Measurements from ENCODE around the gene RTN4R.

RTN4R gene

DNA sequence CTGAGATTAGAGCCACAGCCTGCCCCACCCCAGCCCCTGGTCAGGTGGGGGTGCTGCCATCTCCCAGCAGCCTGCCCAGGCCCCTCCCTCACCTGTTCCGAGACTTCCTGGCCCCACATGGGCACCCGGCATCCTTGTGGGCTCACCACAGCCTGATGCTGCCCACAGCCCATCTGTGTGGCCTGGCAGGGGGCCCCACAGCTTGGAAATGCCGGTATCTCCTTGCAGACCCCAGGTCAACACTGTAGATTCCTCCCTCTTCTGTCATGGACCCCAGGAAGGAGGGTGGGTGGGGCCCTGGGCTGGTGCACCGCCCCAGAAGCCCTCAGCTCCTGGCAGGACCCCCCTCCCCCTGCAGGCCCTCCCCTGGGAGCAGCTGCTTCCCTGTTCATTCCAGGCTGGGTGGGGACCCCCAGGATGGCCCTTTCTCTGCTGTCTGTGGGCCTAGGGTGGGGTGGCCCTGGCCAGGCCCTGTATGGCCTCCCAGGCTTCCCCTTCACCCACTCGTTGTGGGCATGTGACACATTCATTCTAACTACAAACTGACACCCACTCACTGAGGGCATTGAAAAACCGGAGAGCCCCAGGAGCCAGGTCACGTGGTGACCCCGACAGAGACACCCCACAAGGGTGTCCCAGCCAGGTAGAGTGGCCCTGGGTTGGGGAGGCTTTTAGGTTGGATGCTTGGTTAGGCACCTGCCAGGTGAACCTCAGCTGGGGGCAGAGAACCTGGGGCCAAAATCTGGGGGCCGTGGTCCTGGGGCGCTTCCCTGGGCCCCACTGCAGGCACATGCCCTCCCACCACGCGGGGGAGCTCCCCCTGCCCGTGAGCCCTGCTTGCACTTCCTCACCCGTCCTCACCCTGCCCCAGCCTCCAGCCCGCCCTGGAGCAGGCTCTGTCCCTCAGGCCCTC, 73.2 kb downstream of the RTN4R start:
- DNase-seq = no peak

DNA sequence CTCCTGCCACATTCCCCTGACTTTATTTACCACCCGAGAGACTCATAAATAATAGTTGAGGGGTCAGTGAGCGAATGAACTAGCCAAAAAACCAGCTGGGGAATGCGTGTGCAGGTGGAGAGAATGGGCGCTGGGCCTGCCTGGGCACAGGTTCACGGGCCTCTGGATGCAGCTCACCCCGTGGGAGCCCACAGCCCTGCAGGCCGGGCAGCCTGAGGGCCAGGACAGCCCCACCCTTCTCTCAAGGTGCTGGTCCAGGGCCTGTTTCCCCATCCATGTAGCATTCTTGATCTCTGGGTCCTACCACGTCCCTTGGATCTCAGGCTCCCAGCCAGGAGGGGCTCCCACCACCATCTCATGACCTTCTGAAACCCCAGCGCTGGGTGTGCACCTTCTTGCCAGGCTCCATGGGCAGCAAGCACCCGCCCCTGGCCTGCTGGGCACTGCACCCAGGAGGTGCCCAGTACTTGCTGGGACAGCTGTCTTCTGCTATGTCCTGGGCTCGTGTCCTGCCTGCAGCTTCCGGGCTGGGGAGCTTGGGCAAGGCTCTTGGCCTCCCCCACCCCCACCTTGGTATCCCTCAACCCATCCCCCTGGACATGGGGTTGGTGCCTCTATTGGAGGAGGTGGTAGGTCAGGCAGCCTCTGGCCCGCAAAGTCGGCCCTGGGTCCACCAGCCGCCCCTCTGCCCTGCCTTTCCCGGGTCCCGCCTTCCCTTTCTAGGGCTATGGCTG, 74.2 kb downstream of the RTN4R start:
- DNase-seq = no peak

DNA sequence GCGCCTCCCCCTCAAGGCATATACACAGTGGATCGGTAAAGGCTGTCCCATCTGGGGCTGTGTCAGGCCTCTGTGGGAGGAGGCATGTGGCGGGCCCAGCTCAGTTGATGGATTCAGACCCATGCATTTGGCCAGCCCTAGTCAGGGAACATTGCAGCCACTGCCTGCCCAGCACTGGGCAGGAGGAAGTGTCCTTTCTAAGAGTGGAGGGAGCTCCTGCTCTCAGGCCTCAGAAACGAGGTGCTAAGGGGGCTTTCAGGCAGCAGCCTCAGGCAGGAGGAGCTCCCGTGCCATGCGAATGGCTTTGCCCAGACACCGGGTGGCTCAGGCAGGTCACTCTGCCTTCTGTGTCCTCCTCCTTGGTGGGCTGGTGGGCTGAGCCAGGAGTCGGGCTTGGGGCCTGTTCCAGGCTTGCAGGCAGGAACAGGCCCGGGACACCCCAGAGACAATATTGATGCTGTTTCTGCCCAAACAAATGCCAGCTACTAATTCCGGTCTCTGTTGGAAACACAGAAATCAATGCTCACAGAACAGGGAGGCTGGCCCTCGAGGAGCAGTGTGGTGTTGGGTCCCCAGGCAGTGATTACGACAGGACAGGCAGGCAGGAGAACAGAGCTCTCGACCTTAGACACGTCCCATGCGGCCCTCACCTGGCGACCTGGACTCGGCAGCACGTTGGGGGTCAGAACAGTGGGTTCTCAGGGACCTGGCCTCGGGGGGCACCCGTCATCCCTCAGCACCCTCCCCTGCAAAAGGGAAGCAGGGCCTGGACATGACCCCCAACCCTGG, 75.0 kb downstream of the RTN4R start:
- no peak for DNase-seq

DNA sequence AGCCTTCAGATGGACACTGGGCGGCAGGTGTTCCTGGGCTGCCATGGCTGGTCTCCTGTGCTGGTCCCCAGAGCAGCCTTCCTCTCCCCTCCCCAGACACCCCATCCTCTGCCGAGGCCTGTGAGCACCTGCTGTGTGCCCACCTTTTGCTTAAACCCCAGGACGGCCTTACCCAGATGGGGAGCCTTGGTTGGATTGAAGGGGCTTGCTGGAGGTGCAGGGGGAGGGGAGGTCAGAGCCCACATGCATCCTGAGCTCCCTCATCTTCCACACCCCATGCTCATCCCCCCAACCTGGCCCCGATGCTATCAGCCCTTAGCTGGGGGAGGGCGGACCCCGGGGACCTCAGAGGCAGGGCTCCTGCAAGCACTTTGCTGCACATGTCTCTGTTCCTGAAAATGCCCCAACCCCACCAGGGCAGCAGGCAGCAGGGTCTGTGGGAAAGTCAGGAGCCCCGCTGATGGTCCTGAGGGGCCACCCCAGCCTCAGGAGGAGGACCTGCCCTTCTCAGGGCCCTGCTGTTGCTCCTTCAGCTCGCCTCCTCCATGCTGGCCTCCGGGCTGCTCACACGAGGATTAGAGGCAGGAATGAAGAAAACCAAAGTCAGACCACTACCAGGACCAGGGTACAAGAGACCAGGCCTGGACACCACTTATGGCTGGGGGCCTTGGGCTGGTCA, 75.7 kb downstream of the RTN4R start:
- DNase-seq = no peak

DNA sequence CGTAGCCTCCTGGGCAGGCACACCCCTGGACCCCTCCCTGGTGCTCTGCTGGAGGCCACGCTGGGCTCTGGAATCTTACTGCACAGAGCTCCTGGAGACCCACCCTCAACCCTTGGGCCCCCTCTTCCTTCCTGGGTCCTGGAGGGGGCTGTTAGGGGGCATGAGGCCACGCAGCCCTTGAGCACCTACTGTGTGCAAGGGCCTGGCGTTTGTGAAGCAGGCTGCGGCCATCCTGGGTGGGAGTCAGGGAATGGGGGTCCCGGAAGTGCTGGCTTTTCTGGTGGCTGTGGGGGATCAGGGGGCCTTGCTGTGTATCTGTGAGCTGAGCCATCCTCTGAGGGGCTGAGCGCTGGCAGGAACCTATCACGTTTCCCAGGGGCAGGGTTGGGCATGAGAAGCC, 76.3 kb downstream of the RTN4R start:
- DNase-seq = no peak

All from NCI-H1417 treated with DMSO at 0.1 percent for 48 hours (cell line).